HL-60 (cell line): ENCODE results near the gene COLEC12.

Experiments used
- POLR2AphosphoS5 ChIP-seq: IDR thresholded peaks from 2 replicates; pipeline ENCODE4 v1.6.1; 2012; ENCODE audit warnings: low read depth
- TF ChIP-seq, protein P1 (sequence below): IDR thresholded peaks from one replicate; pipeline ENCODE4 v1.5.1; 2011; ENCODE audit warnings: low read length, control low read depth, inconsistent platforms; ENCODE audit not compliant: insufficient read depth

GRCh38 chr18:495452-495851 lies 5.0 kb downstream of the COLEC12 start:
- TF ChIP-seq, protein P1, sequence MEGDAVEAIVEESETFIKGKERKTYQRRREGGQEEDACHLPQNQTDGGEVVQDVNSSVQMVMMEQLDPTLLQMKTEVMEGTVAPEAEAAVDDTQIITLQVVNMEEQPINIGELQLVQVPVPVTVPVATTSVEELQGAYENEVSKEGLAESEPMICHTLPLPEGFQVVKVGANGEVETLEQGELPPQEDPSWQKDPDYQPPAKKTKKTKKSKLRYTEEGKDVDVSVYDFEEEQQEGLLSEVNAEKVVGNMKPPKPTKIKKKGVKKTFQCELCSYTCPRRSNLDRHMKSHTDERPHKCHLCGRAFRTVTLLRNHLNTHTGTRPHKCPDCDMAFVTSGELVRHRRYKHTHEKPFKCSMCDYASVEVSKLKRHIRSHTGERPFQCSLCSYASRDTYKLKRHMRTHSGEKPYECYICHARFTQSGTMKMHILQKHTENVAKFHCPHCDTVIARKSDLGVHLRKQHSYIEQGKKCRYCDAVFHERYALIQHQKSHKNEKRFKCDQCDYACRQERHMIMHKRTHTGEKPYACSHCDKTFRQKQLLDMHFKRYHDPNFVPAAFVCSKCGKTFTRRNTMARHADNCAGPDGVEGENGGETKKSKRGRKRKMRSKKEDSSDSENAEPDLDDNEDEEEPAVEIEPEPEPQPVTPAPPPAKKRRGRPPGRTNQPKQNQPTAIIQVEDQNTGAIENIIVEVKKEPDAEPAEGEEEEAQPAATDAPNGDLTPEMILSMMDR, result no peak
- no peak for TF ChIP-seq POLR2AphosphoS5
